H1 (cell line): Measurements from ENCODE around the gene EPHA6. TPM values are rescaled to one million over a fixed set of nuclear protein-coding genes. Genes with fewer than 3 reads are reported as not detected.

Experiments used
- ATF3 ChIP-seq: IDR thresholded peaks from 2 replicates; pipeline ENCODE4 v1.6.1; 2011; ENCODE audit warnings: low read depth, mild to moderate bottlenecking, low read length; ENCODE audit not compliant: insufficient read depth
- BCL11A ChIP-seq, 2 experiments: IDR thresholded peaks; one replicate each; pipeline ENCODE4 v1.6.1; 2011; ENCODE audit warnings: low read depth in 2 of 2, low read length in 2 of 2, mild to moderate bottlenecking in 2 of 2
- CEBPB ChIP-seq: IDR thresholded peaks from 2 replicates; pipeline ENCODE4 v1.6.1; 2012; ENCODE audit warnings: low read depth, low read length
- MAX ChIP-seq: IDR thresholded peaks from 2 replicates; pipeline ENCODE4 v1.6.1; 2012; ENCODE audit warnings: inconsistent platforms
- NRF1 ChIP-seq: IDR thresholded peaks from 2 replicates; pipeline ENCODE4 v1.6.1; 2011; ENCODE audit warnings: mild to moderate bottlenecking, low read depth, low read length, improper control_type of control experiment
- SAP30 ChIP-seq: fragments of 300-600 bp; sonication (generic); IDR thresholded peaks from 2 replicates; pipeline ENCODE4 v1.7.1; 2012; ENCODE audit warnings: low read length, moderate library complexity, mild to moderate bottlenecking, inconsistent platforms; ENCODE audit not compliant: insufficient read depth, insufficient replicate concordance
- YY1 ChIP-seq: IDR thresholded peaks from 2 replicates; pipeline ENCODE4 v1.6.1; 2011; ENCODE audit warnings: low read depth, mild to moderate bottlenecking, low read length
- polyA plus RNA-seq, 7 experiments: library from polyadenylated mRNA; depleted of rRNA in 3 of 7; stranded (reverse) in 5 of 7; unstranded in 2 of 7; fragments of >200 nt in 5 of 7; fragments of 200-250 nt in 2 of 7; gene quantifications; 1 replicate in 5 of 7; 2 replicates in 1 of 7; 4 replicates in 1 of 7; pipeline versions ENCODE4 v1.2.1 to v1.2.3, GENCODE V29; 2011 to 2013; ENCODE audit warnings: missing spikeins in 2 of 7, mixed read lengths in 2 of 7
- total RNA-seq: library from RNA; stranded (reverse); fragmentation: NEBNext Ultra II Directional; extraction: Animal tissue kit (Norgen Biotek cat#: 25700); gene quantifications from 2 replicates; pipeline ENCODE4 v1.2.1, GENCODE V29; 2021
- TF ChIP-seq, protein P1 (sequence below): fragments of 300-600 bp; sonication (generic); IDR thresholded peaks from 2 replicates; pipeline ENCODE4 v1.7.1; 2012; ENCODE audit warnings: low read length, moderate library complexity, mild to moderate bottlenecking, inconsistent platforms; ENCODE audit not compliant: insufficient replicate concordance

EPHA6 gene
- total and polyA plus RNA-seq, 2 of the 8 experiments (the other 6 are each of a cell fraction or from before 2014, with no cell fraction given): 0.83 to 3.2 TPM

GRCh38 chr3:97232393-97233034 is 418.1 kb downstream of the EPHA6 start (continued):
- TF ChIP-seq, protein P1, sequence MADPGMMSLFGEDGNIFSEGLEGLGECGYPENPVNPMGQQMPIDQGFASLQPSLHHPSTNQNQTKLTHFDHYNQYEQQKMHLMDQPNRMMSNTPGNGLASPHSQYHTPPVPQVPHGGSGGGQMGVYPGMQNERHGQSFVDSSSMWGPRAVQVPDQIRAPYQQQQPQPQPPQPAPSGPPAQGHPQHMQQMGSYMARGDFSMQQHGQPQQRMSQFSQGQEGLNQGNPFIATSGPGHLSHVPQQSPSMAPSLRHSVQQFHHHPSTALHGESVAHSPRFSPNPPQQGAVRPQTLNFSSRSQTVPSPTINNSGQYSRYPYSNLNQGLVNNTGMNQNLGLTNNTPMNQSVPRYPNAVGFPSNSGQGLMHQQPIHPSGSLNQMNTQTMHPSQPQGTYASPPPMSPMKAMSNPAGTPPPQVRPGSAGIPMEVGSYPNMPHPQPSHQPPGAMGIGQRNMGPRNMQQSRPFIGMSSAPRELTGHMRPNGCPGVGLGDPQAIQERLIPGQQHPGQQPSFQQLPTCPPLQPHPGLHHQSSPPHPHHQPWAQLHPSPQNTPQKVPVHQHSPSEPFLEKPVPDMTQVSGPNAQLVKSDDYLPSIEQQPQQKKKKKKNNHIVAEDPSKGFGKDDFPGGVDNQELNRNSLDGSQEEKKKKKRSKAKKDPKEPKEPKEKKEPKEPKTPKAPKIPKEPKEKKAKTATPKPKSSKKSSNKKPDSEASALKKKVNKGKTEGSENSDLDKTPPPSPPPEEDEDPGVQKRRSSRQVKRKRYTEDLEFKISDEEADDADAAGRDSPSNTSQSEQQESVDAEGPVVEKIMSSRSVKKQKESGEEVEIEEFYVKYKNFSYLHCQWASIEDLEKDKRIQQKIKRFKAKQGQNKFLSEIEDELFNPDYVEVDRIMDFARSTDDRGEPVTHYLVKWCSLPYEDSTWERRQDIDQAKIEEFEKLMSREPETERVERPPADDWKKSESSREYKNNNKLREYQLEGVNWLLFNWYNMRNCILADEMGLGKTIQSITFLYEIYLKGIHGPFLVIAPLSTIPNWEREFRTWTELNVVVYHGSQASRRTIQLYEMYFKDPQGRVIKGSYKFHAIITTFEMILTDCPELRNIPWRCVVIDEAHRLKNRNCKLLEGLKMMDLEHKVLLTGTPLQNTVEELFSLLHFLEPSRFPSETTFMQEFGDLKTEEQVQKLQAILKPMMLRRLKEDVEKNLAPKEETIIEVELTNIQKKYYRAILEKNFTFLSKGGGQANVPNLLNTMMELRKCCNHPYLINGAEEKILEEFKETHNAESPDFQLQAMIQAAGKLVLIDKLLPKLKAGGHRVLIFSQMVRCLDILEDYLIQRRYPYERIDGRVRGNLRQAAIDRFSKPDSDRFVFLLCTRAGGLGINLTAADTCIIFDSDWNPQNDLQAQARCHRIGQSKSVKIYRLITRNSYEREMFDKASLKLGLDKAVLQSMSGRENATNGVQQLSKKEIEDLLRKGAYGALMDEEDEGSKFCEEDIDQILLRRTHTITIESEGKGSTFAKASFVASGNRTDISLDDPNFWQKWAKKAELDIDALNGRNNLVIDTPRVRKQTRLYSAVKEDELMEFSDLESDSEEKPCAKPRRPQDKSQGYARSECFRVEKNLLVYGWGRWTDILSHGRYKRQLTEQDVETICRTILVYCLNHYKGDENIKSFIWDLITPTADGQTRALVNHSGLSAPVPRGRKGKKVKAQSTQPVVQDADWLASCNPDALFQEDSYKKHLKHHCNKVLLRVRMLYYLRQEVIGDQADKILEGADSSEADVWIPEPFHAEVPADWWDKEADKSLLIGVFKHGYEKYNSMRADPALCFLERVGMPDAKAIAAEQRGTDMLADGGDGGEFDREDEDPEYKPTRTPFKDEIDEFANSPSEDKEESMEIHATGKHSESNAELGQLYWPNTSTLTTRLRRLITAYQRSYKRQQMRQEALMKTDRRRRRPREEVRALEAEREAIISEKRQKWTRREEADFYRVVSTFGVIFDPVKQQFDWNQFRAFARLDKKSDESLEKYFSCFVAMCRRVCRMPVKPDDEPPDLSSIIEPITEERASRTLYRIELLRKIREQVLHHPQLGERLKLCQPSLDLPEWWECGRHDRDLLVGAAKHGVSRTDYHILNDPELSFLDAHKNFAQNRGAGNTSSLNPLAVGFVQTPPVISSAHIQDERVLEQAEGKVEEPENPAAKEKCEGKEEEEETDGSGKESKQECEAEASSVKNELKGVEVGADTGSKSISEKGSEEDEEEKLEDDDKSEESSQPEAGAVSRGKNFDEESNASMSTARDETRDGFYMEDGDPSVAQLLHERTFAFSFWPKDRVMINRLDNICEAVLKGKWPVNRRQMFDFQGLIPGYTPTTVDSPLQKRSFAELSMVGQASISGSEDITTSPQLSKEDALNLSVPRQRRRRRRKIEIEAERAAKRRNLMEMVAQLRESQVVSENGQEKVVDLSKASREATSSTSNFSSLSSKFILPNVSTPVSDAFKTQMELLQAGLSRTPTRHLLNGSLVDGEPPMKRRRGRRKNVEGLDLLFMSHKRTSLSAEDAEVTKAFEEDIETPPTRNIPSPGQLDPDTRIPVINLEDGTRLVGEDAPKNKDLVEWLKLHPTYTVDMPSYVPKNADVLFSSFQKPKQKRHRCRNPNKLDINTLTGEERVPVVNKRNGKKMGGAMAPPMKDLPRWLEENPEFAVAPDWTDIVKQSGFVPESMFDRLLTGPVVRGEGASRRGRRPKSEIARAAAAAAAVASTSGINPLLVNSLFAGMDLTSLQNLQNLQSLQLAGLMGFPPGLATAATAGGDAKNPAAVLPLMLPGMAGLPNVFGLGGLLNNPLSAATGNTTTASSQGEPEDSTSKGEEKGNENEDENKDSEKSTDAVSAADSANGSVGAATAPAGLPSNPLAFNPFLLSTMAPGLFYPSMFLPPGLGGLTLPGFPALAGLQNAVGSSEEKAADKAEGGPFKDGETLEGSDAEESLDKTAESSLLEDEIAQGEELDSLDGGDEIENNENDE: no peak
- TF ChIP-seq CEBPB: no peak
- no peak for TF ChIP-seq YY1
- TF ChIP-seq SAP30: no peak
- TF ChIP-seq ATF3: no peak
- TF ChIP-seq BCL11A (IDR thresholded peaks at IDR 0.05; ENCODE audit: low read depth in 2 of 2, low read length in 2 of 2): no peak
- no peak for TF ChIP-seq NRF1
- no peak for TF ChIP-seq MAX
- TF ChIP-seq, all 59 proteins: peak for 0
